ENCODE data around the gene TMEM41A. TPM values are rescaled to one million over a fixed set of nuclear protein-coding genes. Genes with fewer than 3 reads are reported as not detected.

Gene TMEM41A
- total and polyA plus RNA-seq, 2 experiments from 2014 or later, result 12.4 to 15.9 TPM

GRCh38 chr3:185439745-185440466 is 58.9 kb downstream of the TMEM41A start:
- no peaks in the 10 kb centered on the region for H3K27me3 ChIP-seq (ENCODE audit: insufficient read depth)
- no peak overlapping the region for H3K27ac Mint-ChIP-seq
- H4K20me1 ChIP-seq (replicated peaks; ENCODE audit: insufficient read depth), result no peaks in the 10 kb centered on the region
- no peak overlapping the region for H3K4me2 ChIP-seq
- DNase-seq (ENCODE audit: low spot score), result no peak
- H3K27ac ChIP-seq (ENCODE audit: low read depth), result no peak overlapping the region
- H3K4me1 Mint-ChIP-seq, result no peaks in the 10 kb centered on the region
- H3K79me2 ChIP-seq (replicated peaks; ENCODE audit: insufficient read depth), result no peaks in the 10 kb centered on the region
- no peaks in the 10 kb centered on the region for H3F3A ChIP-seq (replicated peaks; ENCODE audit: low read depth)
- no peak for ATAC-seq
- H3K4me3 ChIP-seq, result no peak overlapping the region
- H3K9me3 Mint-ChIP-seq, result no peaks in the 10 kb centered on the region
- no peaks in the 10 kb centered on the region for H3K36me3 ChIP-seq (ENCODE audit: insufficient read depth)
- TF ChIP-seq JUNB (IDR thresholded peaks at IDR 0.05; ENCODE audit: unreplicated experiment) (no peak), ZNF331 (CRISPR knock-in tag; IDR thresholded peaks at IDR 0.05; ENCODE audit: low read depth) (no peak), ZNF462 (CRISPR knock-in tag; IDR thresholded peaks at IDR 0.05) (no peak), REST (IDR thresholded peaks at IDR 0.05; ENCODE audit: unreplicated experiment) (no peak), NANOG (IDR thresholded peaks at IDR 0.05; ENCODE audit: borderline replicate concordance) (no peak), EZH2 (IDR thresholded peaks at IDR 0.05; ENCODE audit: low read depth, unreplicated experiment) (no peak), POLR2AphosphoS5 (IDR thresholded peaks at IDR 0.05; ENCODE audit: low read depth) (no peak), ETS1 (IDR thresholded peaks at IDR 0.05) (no peak), CREB1 (CRISPR knock-in tag; IDR thresholded peaks at IDR 0.05; ENCODE audit: low read depth) (no peak), EZH2phosphoT487 (IDR thresholded peaks at IDR 0.05; ENCODE audit: unreplicated experiment) (no peak), CTCF (conservative IDR thresholded peaks at IDR 0.05; ENCODE audit: low read depth in 2 of 2) (no peak), ZNF114 (CRISPR knock-in tag; IDR thresholded peaks at IDR 0.05) (no peak), STAT1 (IDR thresholded peaks at IDR 0.05; ENCODE audit: unreplicated experiment) (no peak)
- H3K36me3 Mint-ChIP-seq (ENCODE audit: low read depth), result no peaks in the 10 kb centered on the region
- H3K4me3 Mint-ChIP-seq, result no peak overlapping the region
- no peak overlapping the region for H2AFZ ChIP-seq
- H3K4me1 ChIP-seq (ENCODE audit: insufficient read depth), result no peaks in the 10 kb centered on the region
- no peaks in the 10 kb centered on the region for H3K27me3 Mint-ChIP-seq (ENCODE audit: insufficient read depth, low read depth, poor library complexity)
- H3K9me2 ChIP-seq (ENCODE audit: insufficient read depth), result no peaks in the 10 kb centered on the region
